ENCODE data around the gene MORN3.
A peak's percentile ranks its signal among the peaks of the same experiment; 100 is the strongest.
"Not testable (repeated sequence)": the region's sequence is repeated elsewhere in the genome, so short reads cannot be mapped to it uniquely, and the experiment has no call there.

MORN3 gene

GRCh38 chr12:121637231-121637914 lies 32.1 kb downstream of the MORN3 start:
- no peak for DNase-seq

DNA sequence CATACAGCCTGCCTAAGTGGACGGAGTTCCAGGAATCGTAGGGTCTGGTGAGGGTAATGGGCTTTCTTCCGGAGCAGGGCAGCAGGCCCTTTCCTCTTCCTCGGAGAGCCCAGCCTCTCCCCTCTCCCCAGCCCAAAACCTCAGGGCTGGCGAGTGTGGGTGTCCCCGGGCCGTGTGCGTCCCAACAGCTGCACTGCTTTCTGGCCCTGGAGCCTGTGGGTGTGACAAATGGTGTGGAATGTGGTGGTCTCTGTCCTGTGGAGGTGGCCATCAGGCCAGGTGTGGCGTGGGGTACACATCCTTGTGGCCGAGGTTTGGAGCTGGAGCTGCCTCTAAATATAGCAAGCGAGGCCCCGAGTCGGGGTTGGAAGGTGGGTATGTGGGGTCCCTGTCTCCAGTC lies 34.6 kb downstream of the MORN3 start:
- no peak for DNase-seq

GRCh38 chr12:121633833-121634196 lies 35.6 kb downstream of the MORN3 start:
- not testable (repeated sequence) for DNase-seq

DNA sequence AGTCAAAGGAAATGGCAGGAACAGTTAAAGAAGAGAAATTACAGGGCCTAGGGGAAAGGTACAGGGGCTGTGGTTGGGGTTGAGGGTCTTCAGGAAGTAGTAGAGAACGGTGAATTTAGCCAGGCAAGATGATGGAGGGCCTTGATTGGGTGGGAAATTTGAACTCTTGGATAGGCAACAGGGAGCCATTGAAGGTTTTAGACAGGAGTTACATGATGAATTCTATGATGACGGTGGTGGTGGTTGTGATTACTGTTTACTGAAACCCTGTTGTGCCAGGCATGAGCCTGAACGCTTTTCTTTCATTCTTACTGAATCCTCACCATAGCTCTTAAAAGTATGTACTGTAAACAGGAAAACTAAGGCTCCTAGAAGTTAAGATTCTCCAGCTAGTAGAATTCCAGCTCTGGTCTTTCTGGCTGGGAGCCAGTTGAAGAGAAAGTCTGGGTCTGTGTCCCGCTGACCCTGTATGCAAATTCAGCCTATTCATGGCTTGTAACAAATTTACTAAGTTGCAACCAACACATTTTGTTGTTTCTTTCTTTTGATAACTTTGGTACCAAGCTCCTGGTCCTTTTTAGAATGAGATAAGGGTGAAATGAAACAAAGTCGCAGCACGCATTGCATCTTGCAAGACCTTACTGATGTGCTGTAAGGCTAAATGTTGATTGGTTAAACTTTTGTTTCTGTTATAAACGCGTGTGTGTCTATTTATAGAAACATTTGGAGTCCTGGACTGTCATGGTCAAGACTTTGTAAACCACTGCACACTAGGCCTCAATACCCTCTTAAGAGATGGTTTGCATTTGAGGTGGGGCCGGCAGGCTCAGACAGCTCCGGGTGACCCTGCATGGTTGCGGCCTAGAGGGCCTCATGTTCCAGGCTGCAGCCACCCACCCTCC lies 37.1 kb downstream of the MORN3 start:
- DNase-seq: no peak

GRCh38 chr12:121630791-121631355 lies 38.6 kb downstream of the MORN3 start:
- DNase-seq: no peak

DNA sequence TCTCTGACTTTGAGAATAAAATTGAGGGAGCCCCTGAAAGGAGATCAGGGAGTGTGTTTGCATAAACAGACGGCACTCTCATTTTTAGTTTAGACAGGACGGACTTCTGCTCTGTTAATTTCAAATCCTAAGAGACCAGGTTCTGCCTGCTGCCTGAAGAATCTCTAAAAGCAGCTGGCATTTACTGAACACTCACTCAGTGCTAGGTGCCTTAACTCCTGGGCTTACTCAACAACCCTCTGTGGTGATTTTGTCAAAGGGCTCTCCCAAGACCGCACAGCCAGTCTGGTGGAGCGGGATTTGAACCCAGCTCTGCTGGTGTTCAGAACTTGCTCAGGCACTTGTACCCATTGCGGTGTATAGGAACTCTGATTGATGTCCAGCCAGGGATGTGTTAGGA lies 40.9 kb downstream of the MORN3 start:
- DNase-seq: no peak

DNA sequence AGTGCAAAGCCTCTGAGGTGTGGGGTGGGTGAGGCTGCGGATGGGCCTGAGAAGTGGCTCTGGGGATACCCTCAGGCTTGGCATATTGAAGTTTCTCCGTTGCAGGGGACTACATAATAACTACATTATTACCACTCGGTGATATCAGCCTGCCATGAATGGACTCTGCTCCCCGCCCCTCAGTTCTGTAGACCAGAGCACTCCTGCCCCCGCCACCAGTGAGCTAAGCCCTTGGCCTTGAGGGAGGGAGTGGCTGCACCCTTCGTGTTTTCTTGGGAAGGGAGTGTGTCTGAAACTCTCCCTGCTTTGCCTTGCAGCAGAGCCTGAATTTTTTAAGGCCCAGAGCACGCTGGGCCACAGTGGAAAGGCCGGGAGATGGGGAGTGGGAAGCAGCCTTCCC lies 41.4 kb downstream of the MORN3 start:
- DNase-seq: no peak

- DNase-seq: no peak
Observed at GRCh38 chr12:121626853-121627640, 42.4 kb downstream of the MORN3 start.

GRCh38 chr12:121626087-121626852 lies 43.2 kb downstream of the MORN3 start, which contains the start of gene ORAI1:
Gene ORAI1 (plus strand): TSS chr12:121626530.
- DNase-seq: peak; percentile 76

DNA sequence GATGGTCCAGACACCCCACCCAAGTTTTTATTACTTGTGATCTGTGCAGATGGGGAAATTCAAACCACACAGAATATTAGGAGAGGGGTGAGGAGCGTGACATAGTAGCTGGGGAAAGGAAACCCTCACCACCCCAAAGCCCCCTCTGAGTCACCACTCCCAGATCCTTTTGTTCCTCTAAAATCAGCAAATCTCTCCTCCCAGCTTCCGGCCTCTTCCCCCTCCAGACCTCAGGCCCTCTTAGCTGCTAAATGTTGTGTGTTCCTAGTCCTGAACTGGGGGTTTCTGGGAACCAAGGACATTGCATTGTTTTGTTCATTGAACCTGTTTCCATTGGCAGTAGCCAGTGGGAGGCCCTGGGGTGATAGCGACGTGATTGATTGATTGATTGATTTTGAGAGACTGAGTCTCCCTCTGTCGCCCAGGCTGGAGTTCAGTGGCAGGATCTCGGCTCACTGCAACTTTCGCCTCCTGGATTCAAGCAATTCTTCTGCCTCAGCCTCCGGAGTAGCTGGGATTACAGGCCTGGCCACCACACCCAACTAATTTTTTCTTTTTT lies 49.0 kb downstream of the MORN3 start:
- DNase-seq: no peak

DNA sequence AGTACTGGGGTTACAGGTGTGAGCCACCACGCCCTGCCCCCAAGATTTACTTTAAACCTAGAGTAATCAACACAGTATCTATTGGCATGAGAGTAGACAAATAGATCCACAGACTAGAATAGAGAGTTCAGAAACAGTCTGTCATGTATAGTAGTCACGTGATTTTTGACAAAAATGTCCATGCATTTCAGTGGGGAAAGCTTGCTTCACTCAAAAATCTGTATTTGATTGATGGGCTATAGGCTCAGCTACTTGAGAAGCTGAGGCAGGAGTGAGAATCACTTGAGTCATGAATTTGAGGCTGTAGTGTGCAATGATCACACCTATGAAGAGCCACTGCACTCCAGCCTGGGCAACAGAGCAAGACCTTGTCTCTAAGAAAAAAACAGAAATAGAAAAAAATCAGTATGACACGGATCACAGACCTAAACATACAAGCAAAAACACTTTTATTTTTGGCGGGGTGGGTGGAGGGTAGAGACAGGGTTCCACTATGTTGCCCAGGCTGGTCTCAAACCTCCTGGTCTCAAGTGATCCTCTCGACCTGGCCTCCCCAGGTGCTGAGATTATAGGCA lies 50.7 kb downstream of the MORN3 start:
- no peak for DNase-seq

DNA sequence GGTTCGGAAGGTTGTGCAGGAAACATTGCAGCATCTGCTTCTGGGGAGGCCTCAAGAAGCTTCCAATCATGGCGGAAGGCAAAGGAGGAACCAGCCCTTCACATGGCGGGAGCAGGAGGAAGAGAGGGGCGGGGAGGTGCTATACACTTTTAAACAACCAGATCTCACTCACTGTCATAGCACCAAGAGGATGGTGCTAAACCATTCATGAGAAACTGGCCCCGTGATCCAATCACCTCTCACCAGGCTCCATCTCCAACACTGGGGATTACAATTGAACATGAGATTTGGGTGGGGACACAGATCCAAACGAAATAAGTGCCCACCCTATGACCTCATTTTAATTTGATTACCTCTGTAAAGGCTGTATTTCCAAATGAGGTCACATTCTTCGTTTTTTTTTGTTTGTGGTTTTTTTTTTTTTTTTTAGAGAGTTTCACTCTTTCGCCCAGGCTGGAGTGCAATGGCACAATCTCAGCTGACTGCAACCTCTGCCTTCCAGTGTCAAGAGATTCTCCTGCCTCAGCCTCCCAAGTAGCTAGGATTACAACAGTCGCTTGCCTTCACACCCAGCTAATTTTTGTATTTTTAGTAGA lies 54.5 kb downstream of the MORN3 start:
- no peak for DNase-seq

DNA sequence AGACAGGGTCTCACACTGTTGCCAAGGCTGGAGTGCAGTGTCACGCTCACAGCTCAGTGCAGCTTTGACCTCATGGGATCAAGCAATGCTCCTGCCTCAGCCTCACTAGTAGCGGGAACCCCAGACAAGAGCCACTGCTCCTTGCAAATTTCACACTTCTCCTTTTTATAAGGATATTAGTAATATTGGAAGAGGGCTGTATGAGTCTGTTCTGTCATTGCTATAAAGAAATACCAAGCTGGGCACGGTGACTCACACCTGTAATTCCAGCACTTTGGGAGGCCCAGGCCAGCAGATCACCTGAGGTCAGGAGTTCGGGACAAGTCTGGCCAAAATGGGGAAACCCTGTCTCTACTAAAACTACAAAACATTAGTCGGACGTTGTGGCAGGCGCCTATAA lies 56.0 kb downstream of the MORN3 start:
- no peak for DNase-seq

DNA sequence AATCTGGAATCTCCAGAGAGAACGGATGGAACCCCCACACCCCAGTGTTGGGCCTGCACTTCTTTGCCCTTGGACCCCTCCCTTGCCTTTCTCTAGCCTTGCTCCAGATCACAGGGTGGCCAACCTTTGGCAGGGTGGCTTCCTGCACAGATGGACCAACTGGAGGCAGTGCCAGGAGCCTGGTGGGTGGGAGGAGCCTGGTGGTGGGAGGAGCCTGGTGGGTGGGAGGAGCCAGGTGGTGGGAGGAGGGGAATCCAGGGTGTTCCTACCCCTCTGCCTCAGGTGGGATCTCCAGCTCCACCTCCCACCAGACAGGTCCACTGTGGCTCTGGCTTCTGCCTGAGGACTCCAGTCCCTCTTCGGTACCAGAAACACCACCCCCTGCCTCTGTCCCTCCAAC lies 58.1 kb downstream of the MORN3 start:
- DNase-seq: no peak

- no peak for DNase-seq
Observed at GRCh38 chr12:121610239-121611149, 59.0 kb downstream of the MORN3 start.

DNA sequence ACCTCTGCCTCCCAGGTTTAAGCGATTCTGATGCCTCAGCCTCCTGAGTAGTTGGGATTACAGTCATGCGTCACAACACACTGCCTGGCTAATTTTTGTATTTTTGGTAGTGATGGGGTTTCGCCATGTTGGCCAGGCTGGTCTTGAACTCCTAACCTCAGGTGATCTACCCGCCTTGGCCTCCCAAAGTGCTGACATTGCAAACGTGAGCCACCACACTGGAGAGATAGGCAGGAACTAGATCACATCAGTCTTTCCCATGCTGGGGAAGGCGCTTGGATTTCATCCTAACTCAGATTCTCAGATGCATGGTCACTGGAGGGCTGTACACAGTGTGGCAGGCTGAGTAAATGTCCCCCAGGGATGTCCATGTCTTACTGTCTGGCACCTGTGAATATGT lies 61.2 kb downstream of the MORN3 start:
- no peak for DNase-seq

DNA sequence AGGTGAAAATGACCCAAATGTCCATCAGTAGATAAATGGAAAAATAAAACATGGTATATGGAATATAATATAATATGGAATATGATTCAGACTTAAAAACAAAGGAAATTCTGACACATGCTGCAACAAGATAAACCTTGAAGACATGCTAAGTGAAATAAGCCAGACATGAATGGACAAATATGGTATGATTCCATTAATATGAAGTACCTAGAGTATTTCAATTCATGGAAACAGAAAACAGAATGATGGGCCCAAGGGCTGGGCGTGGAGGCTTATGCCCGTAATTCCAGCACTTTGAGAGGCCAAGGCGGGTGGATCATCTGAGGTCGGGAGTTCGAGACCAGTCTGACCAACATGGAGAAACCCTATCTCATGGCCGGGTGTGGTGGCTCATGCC lies 65.9 kb downstream of the MORN3 start:
- DNase-seq: no peak

- no peak for DNase-seq
Observed at GRCh38 chr12:121602766-121603165, 66.7 kb downstream of the MORN3 start.

- no peak for DNase-seq
Observed at GRCh38 chr12:121600702-121601336, 68.6 kb downstream of the MORN3 start.

Measured in NCI-H2029 treated with DMSO at 0.1 percent for 48 hours (cell line).